NCI-H128 (cell line): ENCODE data around the gene ETNK1.
"Not testable (repeated sequence)": the region's sequence is repeated elsewhere in the genome, so short reads cannot be mapped to it uniquely, and the experiment has no call there.

ENCODE experiments used
- DNase-seq: peaks from one replicate; lab custom pipeline; 2025; ENCODE audit not compliant: unreplicated experiment; lab: John Stamatoyannopoulos, UW

ETNK1 gene

GRCh38 chr12:22684140-22685118 lies 59.5 kb downstream of the ETNK1 start:
- DNase-seq = no peak

- DNase-seq = no peak
Measured at GRCh38 chr12:22686193-22686592, 61.2 kb downstream of the ETNK1 start.

- DNase-seq = no peak
Measured at GRCh38 chr12:22687361-22688076, 62.5 kb downstream of the ETNK1 start.

- no peak for DNase-seq
Measured at GRCh38 chr12:22689876-22690275, 64.9 kb downstream of the ETNK1 start.

GRCh38 chr12:22691319-22691718 lies 66.3 kb downstream of the ETNK1 start:
- no peak for DNase-seq

- DNase-seq = not testable (repeated sequence)
Measured at GRCh38 chr12:22692467-22692866, 67.5 kb downstream of the ETNK1 start.

GRCh38 chr12:22692964-22693555 lies 68.1 kb downstream of the ETNK1 start:
- DNase-seq = no peak

GRCh38 chr12:22698576-22698975 lies 73.6 kb downstream of the ETNK1 start:
- DNase-seq = no peak

GRCh38 chr12:22699705-22700104 lies 74.7 kb downstream of the ETNK1 start:
- peak; percentile 36 for DNase-seq

GRCh38 chr12:22700106-22700505 lies 75.1 kb downstream of the ETNK1 start:
- DNase-seq = no peak

- DNase-seq = not testable (repeated sequence)
Measured at GRCh38 chr12:22701216-22701809, 76.3 kb downstream of the ETNK1 start.

- DNase-seq = no peak
Measured at GRCh38 chr12:22702690-22703089, 77.7 kb downstream of the ETNK1 start.

GRCh38 chr12:22709292-22709691 lies 84.3 kb downstream of the ETNK1 start:
- peak; percentile 7 for DNase-seq

GRCh38 chr12:22712083-22712482 lies 87.1 kb downstream of the ETNK1 start:
- no peak for DNase-seq

GRCh38 chr12:22715254-22715653 lies 90.3 kb downstream of the ETNK1 start:
- DNase-seq = no peak

GRCh38 chr12:22719745-22720144 lies 94.8 kb downstream of the ETNK1 start:
- no peak for DNase-seq

GRCh38 chr12:22722081-22722480 lies 97.1 kb downstream of the ETNK1 start:
- DNase-seq = no peak

- no peak for DNase-seq
Measured at GRCh38 chr12:22722779-22723178, 97.8 kb downstream of the ETNK1 start.

- DNase-seq = no peak
Measured at GRCh38 chr12:22728987-22729386, 104.0 kb downstream of the ETNK1 start.

GRCh38 chr12:22729431-22729956 lies 104.5 kb downstream of the ETNK1 start:
- DNase-seq = no peak

- DNase-seq = no peak
Measured at GRCh38 chr12:22729957-22730443, 105.0 kb downstream of the ETNK1 start.
